ENCODE measurements around the gene TMEM134. TPM values are rescaled to one million over a fixed set of nuclear protein-coding genes. Genes with fewer than 3 reads are reported as not detected.

The TMEM134 gene
- total RNA-seq, 3 donors from 2014 or later (not counting 1 experiment from before 2014, with no cell fraction given): 57.8 to 65.7 (median 61.2) TPM

DNA sequence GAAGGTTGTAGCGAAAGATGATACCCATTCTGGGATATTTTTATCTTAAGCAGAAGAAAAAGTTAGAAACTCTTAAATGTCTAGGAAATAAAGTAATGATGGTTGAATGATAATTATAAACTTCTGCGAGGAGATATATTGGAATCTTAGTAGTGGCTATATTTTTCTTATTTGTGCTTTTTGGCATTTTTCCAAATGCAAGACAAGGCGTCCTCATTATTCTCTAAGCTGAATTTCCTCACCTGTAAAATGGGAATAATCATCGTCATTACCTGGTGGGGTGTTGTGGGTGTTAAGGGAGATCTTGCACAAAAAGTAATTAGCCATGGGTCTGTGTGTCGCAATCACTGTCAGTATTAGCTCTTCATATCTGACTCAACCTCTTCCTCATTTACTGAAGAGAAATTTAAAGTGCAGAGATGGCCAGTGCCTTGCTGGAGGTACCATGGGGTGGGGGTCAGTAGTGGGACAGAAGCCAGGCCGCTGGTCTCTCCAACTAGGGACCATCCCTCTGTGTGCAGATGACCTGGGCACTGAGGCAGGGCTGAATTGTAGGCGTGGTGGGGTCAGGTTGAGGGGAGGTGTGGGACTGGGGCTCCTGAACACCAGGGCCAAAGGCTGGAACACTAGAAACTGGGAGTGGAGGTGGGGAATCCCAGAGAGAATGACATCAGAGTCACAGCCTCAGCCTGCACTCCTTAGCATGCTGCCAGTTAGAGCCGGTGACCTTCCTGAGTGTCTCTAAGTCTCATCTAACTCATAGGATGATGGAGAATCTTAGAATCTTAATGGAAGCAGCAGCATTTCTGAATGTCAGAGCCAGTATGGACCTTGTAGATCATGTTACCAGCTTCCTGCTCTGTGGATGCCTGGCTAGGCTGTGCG, 32.0 kb upstream of the TMEM134 start:
- intact Hi-C loops (cut with micrococcal nuclease): loop anchor here (10.0 kb wide), 1 partner anchor 114 kb away; no protein-coding TSS in a partner anchor
- Mint-ChIP-seq H3K4me3 (peak overlapping the region; percentile 55), H3K36me3 (peaks cover 7% of the 10 kb centered on the region), H3K4me1 (peaks cover 22 to 37% of the 10 kb centered on the region in 2 donors), H3K9me3 (no peaks in the 10 kb centered on the region), H3K27ac (peak overlapping the region in 1 of 2 donors; percentile 52), H3K27me3 (ENCODE audit: low read depth in 2 of 2) (no peaks in the 10 kb centered on the region)
- Histone ChIP-seq H3K27me3 (ENCODE audit: control insufficient read depth, insufficient read depth, low read length) (no peaks in the 10 kb centered on the region), H3K4me3 (ENCODE audit: low read length) (no peak overlapping the region), H3K9me3 (ENCODE audit: control insufficient read depth, insufficient read depth, low read length) (no peaks in the 10 kb centered on the region), H3K4me1 (ENCODE audit: control insufficient read depth, insufficient read depth, low read length) (peaks cover 19% of the 10 kb centered on the region), H3K27ac (ENCODE audit: low read length) (no peak overlapping the region), H3K36me3 (ENCODE audit: control insufficient read depth, insufficient read depth, low read length) (peaks cover 55% of the 10 kb centered on the region)
- 97% methylated on average over 8 of the region's 9 CpGs for WGBS (ENCODE audit: insufficient coverage)
- ATAC-seq (no peak), DNase-seq (no peak)
- TF ChIP-seq, protein P1, sequence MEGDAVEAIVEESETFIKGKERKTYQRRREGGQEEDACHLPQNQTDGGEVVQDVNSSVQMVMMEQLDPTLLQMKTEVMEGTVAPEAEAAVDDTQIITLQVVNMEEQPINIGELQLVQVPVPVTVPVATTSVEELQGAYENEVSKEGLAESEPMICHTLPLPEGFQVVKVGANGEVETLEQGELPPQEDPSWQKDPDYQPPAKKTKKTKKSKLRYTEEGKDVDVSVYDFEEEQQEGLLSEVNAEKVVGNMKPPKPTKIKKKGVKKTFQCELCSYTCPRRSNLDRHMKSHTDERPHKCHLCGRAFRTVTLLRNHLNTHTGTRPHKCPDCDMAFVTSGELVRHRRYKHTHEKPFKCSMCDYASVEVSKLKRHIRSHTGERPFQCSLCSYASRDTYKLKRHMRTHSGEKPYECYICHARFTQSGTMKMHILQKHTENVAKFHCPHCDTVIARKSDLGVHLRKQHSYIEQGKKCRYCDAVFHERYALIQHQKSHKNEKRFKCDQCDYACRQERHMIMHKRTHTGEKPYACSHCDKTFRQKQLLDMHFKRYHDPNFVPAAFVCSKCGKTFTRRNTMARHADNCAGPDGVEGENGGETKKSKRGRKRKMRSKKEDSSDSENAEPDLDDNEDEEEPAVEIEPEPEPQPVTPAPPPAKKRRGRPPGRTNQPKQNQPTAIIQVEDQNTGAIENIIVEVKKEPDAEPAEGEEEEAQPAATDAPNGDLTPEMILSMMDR (IDR thresholded peaks at IDR 0.05): no peak

DNA sequence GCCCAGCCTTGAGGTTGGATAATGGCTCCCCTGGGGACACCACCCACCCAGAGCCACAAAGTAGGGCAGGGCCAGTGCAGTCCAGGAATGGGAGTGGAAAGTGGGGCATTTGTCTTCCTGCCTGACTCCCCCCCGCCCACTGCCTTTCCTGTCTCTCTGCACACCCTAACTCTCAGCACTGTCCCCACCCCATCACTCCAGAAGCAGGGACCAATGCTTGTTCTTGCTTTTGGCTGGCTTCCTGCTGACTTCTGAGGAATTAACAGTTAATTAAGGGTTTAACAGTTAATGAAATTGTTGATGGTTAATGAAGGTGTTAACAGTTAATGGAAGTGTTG, 31.4 kb upstream of the TMEM134 start:
- ATAC-seq: no peak
- peaks cover 12% of the 10 kb centered on the region for H3K4me1 ChIP-seq (ENCODE audit: control insufficient read depth, insufficient read depth, low read length)
- H3K9me3 ChIP-seq (ENCODE audit: control insufficient read depth, insufficient read depth, low read length): no peaks in the 10 kb centered on the region
- Mint-ChIP-seq H3K4me1 (peaks cover 16 to 30% of the 10 kb centered on the region in 2 donors), H3K27ac (peak overlapping the region in 1 of 2 donors; percentile 52), H3K27me3 (ENCODE audit: low read depth in 2 of 2) (no peaks in the 10 kb centered on the region), H3K36me3 (peaks cover 7% of the 10 kb centered on the region), H3K9me3 (no peaks in the 10 kb centered on the region), H3K4me3 (peak overlapping the region; percentile 55)
- no peak overlapping the region for H3K27ac ChIP-seq (ENCODE audit: low read length)
- H3K27me3 ChIP-seq (ENCODE audit: control insufficient read depth, insufficient read depth, low read length): no peaks in the 10 kb centered on the region
- no peak for DNase-seq
- H3K4me3 ChIP-seq (ENCODE audit: low read length): no peak overlapping the region
- intact Hi-C loops (cut with micrococcal nuclease): loop anchor here (10.0 kb wide), 1 partner anchor 114 kb away; no protein-coding TSS in a partner anchor
- peaks cover 61% of the 10 kb centered on the region for H3K36me3 ChIP-seq (ENCODE audit: control insufficient read depth, insufficient read depth, low read length)
- TF ChIP-seq, protein P1 (IDR thresholded peaks at IDR 0.05): no peak
- 71% methylated on average over 1 of the region's 1 CpG for WGBS (ENCODE audit: insufficient coverage)

DNA sequence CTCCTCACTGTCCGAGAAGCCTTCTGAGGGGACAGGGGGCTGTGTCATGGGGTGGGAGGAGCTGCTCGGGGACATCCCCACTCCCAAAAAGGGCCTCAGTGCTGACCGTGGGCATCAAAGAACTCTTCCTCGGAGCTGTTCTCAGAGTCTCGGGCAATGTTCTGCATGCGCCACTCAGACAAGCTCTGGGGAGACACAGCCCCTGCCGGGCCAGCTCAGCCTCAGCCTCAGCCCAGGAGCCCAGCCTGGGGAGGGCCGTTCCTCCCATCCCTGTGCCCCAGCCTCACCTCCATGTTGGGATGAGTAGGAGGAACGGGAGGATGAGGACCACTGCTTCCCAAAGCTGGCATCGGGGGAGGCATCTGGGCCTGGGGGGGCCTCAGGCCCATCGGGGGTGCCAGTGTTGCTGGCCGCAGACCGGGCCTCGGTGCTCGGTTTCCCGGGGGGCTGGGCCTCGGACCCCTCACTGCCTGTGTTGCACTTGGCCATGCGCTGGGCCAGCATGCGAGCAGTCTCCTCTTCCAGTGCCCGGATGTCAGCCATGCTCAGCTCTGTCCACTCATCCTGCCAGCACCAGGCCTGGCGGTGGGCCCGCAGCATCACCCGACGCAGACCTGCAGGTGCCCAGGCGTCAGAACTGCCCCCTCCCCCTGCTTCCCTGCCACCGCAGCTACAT, 30.9 kb upstream of the TMEM134 start:
- Histone ChIP-seq H3K4me1 (ENCODE audit: control insufficient read depth, insufficient read depth, low read length) (peaks cover 10% of the 10 kb centered on the region), H3K36me3 (ENCODE audit: control insufficient read depth, insufficient read depth, low read length) (peaks cover 66% of the 10 kb centered on the region), H3K9me3 (ENCODE audit: control insufficient read depth, insufficient read depth, low read length) (no peaks in the 10 kb centered on the region), H3K27ac (ENCODE audit: low read length) (no peak overlapping the region), H3K4me3 (ENCODE audit: low read length) (no peak overlapping the region), H3K27me3 (ENCODE audit: control insufficient read depth, insufficient read depth, low read length) (no peaks in the 10 kb centered on the region)
- peaks cover 15 to 28% of the 10 kb centered on the region in 2 donors for H3K4me1 Mint-ChIP-seq
- no peak for ATAC-seq
- H3K9me3 Mint-ChIP-seq: no peaks in the 10 kb centered on the region
- H3K4me3 Mint-ChIP-seq: no peak overlapping the region
- H3K36me3 Mint-ChIP-seq: peaks cover 7% of the 10 kb centered on the region
- 95% methylated on average over 26 of the region's 26 CpGs for WGBS (ENCODE audit: insufficient coverage)
- intact Hi-C loops (cut with micrococcal nuclease): loop anchor here (10.0 kb wide), 1 partner anchor 115 kb away; no protein-coding TSS in a partner anchor
- peak overlapping the region in 1 of 2 donors; percentile 27 for H3K27ac Mint-ChIP-seq
- TF ChIP-seq, protein P1 (IDR thresholded peaks at IDR 0.05): no peak
- DNase-seq: no peak
- no peaks in the 10 kb centered on the region for H3K27me3 Mint-ChIP-seq (ENCODE audit: low read depth in 2 of 2)
